ENCODE data around the gene UBALD2. TPM values are rescaled to one million over a fixed set of nuclear protein-coding genes. Genes with fewer than 3 reads are reported as not detected.

Gene UBALD2
- total and polyA plus RNA-seq, 2 of the 13 experiments (the other 11 are each of a cell fraction or from before 2014, with no cell fraction given): 3.3 to 89.7 TPM

DNA sequence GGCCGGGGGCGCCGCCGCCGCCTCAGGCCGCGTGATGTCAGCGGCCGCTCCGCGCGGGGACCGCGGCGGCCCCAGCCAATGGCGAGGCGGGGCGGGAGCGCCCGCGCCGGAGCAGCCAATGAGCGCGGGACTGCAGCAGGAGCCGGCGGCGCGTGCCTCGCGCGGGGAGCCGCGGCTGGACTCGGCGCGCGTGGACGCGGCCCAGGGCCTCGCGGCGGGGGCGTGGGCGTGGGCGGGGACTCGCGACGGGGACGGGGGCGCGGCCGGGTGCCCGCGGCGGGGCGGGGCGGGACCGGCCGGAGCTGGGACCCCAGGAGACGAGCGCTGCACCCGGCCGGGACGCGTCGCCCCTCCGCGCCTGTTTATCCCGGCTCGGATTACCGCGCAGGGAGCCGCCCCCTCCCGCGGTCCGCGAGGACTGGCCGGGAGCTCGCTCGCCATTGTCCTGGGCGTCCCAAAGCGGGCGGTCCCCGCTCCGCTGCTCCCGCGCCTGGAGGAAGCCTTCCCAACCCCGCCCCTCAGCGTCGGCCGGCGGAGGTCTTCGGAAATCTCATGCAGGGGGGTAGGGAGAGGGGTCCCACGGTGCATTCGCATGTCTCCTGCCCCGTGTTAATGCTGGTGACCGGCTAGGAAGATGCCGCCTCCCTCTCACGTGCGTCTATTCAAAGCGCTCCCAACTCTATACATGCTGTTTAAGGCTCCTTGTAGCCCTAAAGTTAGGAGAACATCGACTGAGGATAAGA lies 24.5 kb upstream of the UBALD2 start, which contains the start of gene RNF157 (continued):
- TF ChIP-seq, protein P1, sequence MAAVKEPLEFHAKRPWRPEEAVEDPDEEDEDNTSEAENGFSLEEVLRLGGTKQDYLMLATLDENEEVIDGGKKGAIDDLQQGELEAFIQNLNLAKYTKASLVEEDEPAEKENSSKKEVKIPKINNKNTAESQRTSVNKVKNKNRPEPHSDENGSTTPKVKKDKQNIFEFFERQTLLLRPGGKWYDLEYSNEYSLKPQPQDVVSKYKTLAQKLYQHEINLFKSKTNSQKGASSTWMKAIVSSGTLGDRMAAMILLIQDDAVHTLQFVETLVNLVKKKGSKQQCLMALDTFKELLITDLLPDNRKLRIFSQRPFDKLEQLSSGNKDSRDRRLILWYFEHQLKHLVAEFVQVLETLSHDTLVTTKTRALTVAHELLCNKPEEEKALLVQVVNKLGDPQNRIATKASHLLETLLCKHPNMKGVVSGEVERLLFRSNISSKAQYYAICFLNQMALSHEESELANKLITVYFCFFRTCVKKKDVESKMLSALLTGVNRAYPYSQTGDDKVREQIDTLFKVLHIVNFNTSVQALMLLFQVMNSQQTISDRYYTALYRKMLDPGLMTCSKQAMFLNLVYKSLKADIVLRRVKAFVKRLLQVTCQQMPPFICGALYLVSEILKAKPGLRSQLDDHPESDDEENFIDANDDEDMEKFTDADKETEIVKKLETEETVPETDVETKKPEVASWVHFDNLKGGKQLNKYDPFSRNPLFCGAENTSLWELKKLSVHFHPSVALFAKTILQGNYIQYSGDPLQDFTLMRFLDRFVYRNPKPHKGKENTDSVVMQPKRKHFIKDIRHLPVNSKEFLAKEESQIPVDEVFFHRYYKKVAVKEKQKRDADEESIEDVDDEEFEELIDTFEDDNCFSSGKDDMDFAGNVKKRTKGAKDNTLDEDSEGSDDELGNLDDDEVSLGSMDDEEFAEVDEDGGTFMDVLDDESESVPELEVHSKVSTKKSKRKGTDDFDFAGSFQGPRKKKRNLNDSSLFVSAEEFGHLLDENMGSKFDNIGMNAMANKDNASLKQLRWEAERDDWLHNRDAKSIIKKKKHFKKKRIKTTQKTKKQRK (IDR thresholded peaks at IDR 0.05; ENCODE audit: low read length): no peak
- TF ChIP-seq, protein P2, sequence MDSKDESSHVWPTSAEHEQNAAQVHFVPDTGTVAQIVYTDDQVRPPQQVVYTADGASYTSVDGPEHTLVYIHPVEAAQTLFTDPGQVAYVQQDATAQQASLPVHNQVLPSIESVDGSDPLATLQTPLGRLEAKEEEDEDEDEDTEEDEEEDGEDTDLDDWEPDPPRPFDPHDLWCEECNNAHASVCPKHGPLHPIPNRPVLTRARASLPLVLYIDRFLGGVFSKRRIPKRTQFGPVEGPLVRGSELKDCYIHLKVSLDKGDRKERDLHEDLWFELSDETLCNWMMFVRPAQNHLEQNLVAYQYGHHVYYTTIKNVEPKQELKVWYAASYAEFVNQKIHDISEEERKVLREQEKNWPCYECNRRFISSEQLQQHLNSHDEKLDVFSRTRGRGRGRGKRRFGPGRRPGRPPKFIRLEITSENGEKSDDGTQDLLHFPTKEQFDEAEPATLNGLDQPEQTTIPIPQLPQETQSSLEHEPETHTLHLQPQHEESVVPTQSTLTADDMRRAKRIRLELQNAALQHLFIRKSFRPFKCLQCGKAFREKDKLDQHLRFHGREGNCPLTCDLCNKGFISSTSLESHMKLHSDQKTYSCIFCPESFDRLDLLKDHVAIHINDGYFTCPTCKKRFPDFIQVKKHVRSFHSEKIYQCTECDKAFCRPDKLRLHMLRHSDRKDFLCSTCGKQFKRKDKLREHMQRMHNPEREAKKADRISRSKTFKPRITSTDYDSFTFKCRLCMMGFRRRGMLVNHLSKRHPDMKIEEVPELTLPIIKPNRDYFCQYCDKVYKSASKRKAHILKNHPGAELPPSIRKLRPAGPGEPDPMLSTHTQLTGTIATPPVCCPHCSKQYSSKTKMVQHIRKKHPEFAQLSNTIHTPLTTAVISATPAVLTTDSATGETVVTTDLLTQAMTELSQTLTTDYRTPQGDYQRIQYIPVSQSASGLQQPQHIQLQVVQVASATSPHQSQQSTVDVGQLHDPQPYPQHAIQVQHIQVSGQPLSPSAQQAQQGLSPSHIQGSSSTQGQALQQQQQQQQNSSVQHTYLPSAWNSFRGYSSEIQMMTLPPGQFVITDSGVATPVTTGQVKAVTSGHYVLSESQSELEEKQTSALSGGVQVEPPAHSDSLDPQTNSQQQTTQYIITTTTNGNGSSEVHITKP (CRISPR knock-in tag; IDR thresholded peaks at IDR 0.05; ENCODE audit: low read depth): no peak
- no peak for TF ChIP-seq CREB1 (IDR thresholded peaks at IDR 0.05)
- no peak for TF ChIP-seq CREB1 (CRISPR knock-in tag; IDR thresholded peaks at IDR 0.05)
- 0 out of 2 replicates have a peak, but pooled peaks have one; percentile 22 for TF ChIP-seq FOXK1 (CRISPR knock-in tag; IDR thresholded peaks at IDR 0.05; ENCODE audit: borderline replicate concordance, low read depth)
- no peak for TF ChIP-seq RFX3 (CRISPR knock-in tag; IDR thresholded peaks at IDR 0.05)
- TF ChIP-seq KMT2B (CRISPR knock-in tag; IDR thresholded peaks at IDR 0.05): no peak
- no peak for TF ChIP-seq TCF7 (IDR thresholded peaks at IDR 0.05; ENCODE audit: low read depth)
- no peak for TF ChIP-seq ZNF782 (CRISPR knock-in tag; IDR thresholded peaks at IDR 0.05; ENCODE audit: borderline replicate concordance)
- TF ChIP-seq, protein P3, sequence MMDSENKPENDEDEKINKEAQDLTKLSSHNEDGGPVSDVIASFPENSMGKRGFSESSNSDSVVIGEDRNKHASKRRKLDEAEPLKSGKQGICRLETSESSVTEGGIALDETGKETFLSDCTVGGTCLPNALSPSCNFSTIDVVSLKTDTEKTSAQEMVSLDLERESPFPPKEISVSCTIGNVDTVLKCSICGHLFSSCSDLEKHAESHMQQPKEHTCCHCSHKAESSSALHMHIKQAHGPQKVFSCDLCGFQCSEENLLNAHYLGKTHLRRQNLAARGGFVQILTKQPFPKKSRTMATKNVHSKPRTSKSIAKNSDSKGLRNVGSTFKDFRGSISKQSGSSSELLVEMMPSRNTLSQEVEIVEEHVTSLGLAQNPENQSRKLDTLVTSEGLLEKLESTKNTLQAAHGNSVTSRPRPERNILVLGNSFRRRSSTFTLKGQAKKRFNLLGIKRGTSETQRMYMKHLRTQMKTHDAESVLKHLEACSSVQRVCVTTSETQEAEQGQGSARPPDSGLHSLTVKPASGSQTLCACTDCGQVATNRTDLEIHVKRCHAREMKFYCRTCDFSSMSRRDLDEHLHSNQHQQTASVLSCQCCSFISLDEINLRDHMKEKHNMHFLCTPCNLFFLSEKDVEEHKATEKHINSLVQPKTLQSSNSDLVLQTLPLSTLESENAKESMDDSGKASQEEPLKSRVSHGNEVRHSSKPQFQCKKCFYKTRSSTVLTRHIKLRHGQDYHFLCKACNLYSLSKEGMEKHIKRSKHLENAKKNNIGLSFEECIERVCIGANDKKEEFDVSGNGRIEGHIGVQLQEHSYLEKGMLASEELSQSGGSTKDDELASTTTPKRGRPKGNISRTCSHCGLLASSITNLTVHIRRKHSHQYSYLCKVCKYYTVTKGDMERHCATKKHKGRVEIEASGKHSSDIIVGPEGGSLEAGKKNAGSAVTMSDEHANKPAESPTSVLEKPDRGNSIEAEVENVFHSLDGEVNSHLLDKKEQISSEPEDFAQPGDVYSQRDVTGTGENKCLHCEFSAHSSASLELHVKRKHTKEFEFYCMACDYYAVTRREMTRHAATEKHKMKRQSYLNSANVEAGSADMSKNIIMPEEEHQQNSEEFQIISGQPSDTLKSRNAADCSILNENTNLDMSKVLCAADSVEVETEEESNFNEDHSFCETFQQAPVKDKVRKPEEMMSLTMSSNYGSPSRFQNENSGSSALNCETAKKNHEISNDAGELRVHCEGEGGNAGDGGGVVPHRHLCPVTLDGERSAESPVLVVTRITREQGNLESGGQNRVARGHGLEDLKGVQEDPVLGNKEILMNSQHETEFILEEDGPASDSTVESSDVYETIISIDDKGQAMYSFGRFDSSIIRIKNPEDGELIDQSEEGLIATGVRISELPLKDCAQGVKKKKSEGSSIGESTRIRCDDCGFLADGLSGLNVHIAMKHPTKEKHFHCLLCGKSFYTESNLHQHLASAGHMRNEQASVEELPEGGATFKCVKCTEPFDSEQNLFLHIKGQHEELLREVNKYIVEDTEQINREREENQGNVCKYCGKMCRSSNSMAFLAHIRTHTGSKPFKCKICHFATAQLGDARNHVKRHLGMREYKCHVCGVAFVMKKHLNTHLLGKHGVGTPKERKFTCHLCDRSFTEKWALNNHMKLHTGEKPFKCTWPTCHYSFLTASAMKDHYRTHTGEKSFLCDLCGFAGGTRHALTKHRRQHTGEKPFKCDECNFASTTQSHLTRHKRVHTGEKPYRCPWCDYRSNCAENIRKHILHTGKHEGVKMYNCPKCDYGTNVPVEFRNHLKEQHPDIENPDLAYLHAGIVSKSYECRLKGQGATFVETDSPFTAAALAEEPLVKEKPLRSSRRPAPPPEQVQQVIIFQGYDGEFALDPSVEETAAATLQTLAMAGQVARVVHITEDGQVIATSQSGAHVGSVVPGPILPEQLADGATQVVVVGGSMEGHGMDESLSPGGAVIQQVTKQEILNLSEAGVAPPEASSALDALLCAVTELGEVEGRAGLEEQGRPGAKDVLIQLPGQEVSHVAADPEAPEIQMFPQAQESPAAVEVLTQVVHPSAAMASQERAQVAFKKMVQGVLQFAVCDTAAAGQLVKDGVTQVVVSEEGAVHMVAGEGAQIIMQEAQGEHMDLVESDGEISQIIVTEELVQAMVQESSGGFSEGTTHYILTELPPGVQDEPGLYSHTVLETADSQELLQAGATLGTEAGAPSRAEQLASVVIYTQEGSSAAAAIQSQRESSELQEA (CRISPR knock-in tag; IDR thresholded peaks at IDR 0.05; ENCODE audit: not compliant biosample characterization): peak; percentile 63
- TF ChIP-seq BRCA1 (CRISPR knock-in tag; IDR thresholded peaks at IDR 0.05): no peak
- peak; percentile 81 for TF ChIP-seq BHLHE40 (IDR thresholded peaks at IDR 0.05; ENCODE audit: low read length)
- no peak for TF ChIP-seq ZNF841 (CRISPR knock-in tag; IDR thresholded peaks at IDR 0.05; ENCODE audit: borderline replicate concordance)
- TF ChIP-seq ZNF564 (CRISPR knock-in tag; IDR thresholded peaks at IDR 0.05): no peak
- no peak for TF ChIP-seq ZNF143 (CRISPR knock-in tag; IDR thresholded peaks at IDR 0.05)

All from HepG2 (cell line).